Stimulated activated CD8-positive, alpha-beta memory T cell treated with anti-CD3 and anti-CD28 coated beads, Interleukin-2, amount 100 ng/mL, for 48 hours (primary cell): ENCODE data around the gene SULT2B1.

Experiments
- DNase-seq, 2 donors: peaks; one replicate each; pipeline ENCODE4 v3.0.0-alpha.2; 2020; ENCODE audit warnings: low read depth in 2 of 2

Gene SULT2B1

GRCh38 chr19:48600679-48601417, 48.9 kb downstream of the SULT2B1 start:
- no peak for DNase-seq

GRCh38 chr19:48603001-48603400, 51.0 kb downstream of the SULT2B1 start:
- no peak for DNase-seq

GRCh38 chr19:48603449-48603848, 51.5 kb downstream of the SULT2B1 start:
- DNase-seq = no peak

- no peak for DNase-seq
These were observed 51.9 kb downstream of the SULT2B1 start for GRCh38 chr19:48603850-48604249.

GRCh38 chr19:48606463-48607358, 54.7 kb downstream of the SULT2B1 start, which contains the start of gene SPACA4:
Gene SPACA4, plus strand, starts transcription at chr19:48606742. Its CDS starts 237 bp downstream, at chr19:48606979.
- no peak for DNase-seq

- no peak for DNase-seq
These were observed 55.4 kb downstream of the SULT2B1 start for GRCh38 chr19:48607359-48607755.

- no peak for DNase-seq
These were observed 56.9 kb downstream of the SULT2B1 start for GRCh38 chr19:48608798-48609263.

- DNase-seq = no peak
These were observed 57.7 kb downstream of the SULT2B1 start for GRCh38 chr19:48609571-48610108.

GRCh38 chr19:48611872-48612271, 59.9 kb downstream of the SULT2B1 start:
- DNase-seq = no peak

- DNase-seq = no peak
These were observed 61.3 kb downstream of the SULT2B1 start for GRCh38 chr19:48613024-48613851.

- DNase-seq = no peak
These were observed 62.0 kb downstream of the SULT2B1 start for GRCh38 chr19:48613852-48614435.

- no peak for DNase-seq
These were observed 62.7 kb downstream of the SULT2B1 start, which contains the start of gene FAM83E for GRCh38 chr19:48614436-48615230. Gene FAM83E, minus strand, starts transcription at chr19:48615076. Its CDS starts 1,704 bp downstream, at chr19:48613372.

- no peak for DNase-seq
These were observed 63.5 kb downstream of the SULT2B1 start for GRCh38 chr19:48615231-48616040.

GRCh38 chr19:48616041-48616436, 64.1 kb downstream of the SULT2B1 start:
- no peak for DNase-seq

GRCh38 chr19:48616491-48617056, 64.6 kb downstream of the SULT2B1 start:
- DNase-seq = no peak

GRCh38 chr19:48617146-48617937, 65.4 kb downstream of the SULT2B1 start:
- no peak for DNase-seq

GRCh38 chr19:48618278-48618915, 66.4 kb downstream of the SULT2B1 start:
- DNase-seq = no peak
